HL-60 (cell line): Measurements from ENCODE around the gene SPATA31E1.
"Not testable (repeated sequence)": the region's sequence is repeated elsewhere in the genome, so short reads cannot be mapped to it uniquely, and the experiment has no call there.

ENCODE experiments used
- DNase-seq, 2 experiments: peaks; one replicate each; pipeline ENCODE4 v3.0.0-alpha.2; 2010 to 2020; ENCODE audit warnings: low read depth in 1 of 2, low spot score in 1 of 2
- H3K27ac ChIP-seq: fragments of 250-450 bp; sonication (Bioruptor Pico); replicated peaks from 2 replicates; pipeline ENCODE4 v1.5.1; 2020; ENCODE audit warnings: mild to moderate bottlenecking, moderate library complexity
- H3K27me3 ChIP-seq: fragments of 250-450 bp; sonication (Bioruptor Pico); 2 replicates; pipeline ENCODE4 v1.5.1; 2021; ENCODE audit warnings: mild to moderate bottlenecking, moderate library complexity; ENCODE audit not compliant: insufficient read depth, poor library complexity, severe bottlenecking
- H3K4me3 ChIP-seq: replicated peaks from 2 replicates; pipeline ENCODE4 v1.5.1; 2011; ENCODE audit warnings: mild to moderate bottlenecking, control low read depth, low read length; ENCODE audit not compliant: insufficient read depth
- CTCF ChIP-seq: IDR thresholded peaks from one replicate; pipeline ENCODE4 v1.5.1; 2011; ENCODE audit warnings: low read length, control low read depth, inconsistent platforms; ENCODE audit not compliant: insufficient read depth
- GABPA ChIP-seq: IDR thresholded peaks from 2 replicates; pipeline ENCODE4 v1.6.1; 2012; ENCODE audit warnings: low read depth
- POLR2AphosphoS5 ChIP-seq: IDR thresholded peaks from 2 replicates; pipeline ENCODE4 v1.6.1; 2012; ENCODE audit warnings: low read depth
- REST ChIP-seq: IDR thresholded peaks from 2 replicates; pipeline ENCODE4 v1.6.1; 2012; ENCODE audit warnings: low read depth; ENCODE audit not compliant: insufficient replicate concordance
- SPI1 ChIP-seq: IDR thresholded peaks from 2 replicates; pipeline ENCODE4 v1.6.1; 2012; ENCODE audit warnings: low read depth, mild to moderate bottlenecking, borderline replicate concordance

SPATA31E1 gene

GRCh38 chr9:87898151-87898550, 15.5 kb downstream of the SPATA31E1 start:
- no peak overlapping the region for H3K27ac ChIP-seq
- DNase-seq, result no peak
- H3K4me3 ChIP-seq, result no peak overlapping the region
- H3K27me3 ChIP-seq, result no peaks in the 10 kb centered on the region
- TF ChIP-seq POLR2AphosphoS5 (no peak), SPI1 (no peak), GABPA (no peak), CTCF (no peak), REST (no peak)

- not testable (repeated sequence) for DNase-seq, H3K4me3 ChIP-seq, H3K27me3 ChIP-seq, H3K27ac ChIP-seq
Measured at GRCh38 chr9:87902371-87902770, 19.7 kb downstream of the SPATA31E1 start.

GRCh38 chr9:87909310-87910041, 26.8 kb downstream of the SPATA31E1 start:
- Histone ChIP-seq H3K27ac (no peak overlapping the region), H3K27me3 (no peaks in the 10 kb centered on the region), H3K4me3 (no peak overlapping the region)
- no peak for TF ChIP-seq GABPA
- no peak for TF ChIP-seq SPI1
- TF ChIP-seq POLR2AphosphoS5, result no peak
- TF ChIP-seq REST, result no peak
- TF ChIP-seq CTCF, result no peak
- no peak for DNase-seq

GRCh38 chr9:87910821-87911220, 28.1 kb downstream of the SPATA31E1 start:
- DNase-seq, result no peak
- TF ChIP-seq POLR2AphosphoS5 (no peak), REST (no peak), CTCF (no peak), SPI1 (no peak), GABPA (no peak)
- H3K27ac ChIP-seq, result no peak overlapping the region
- H3K4me3 ChIP-seq, result no peak overlapping the region
- no peaks in the 10 kb centered on the region for H3K27me3 ChIP-seq

GRCh38 chr9:87917662-87918061, 35.0 kb downstream of the SPATA31E1 start, which contains the start of gene SPATA31C1:
SPATA31C1 (plus strand) TSS chr9:87917962.
- not testable (repeated sequence) for H3K4me3 ChIP-seq, H3K27ac ChIP-seq, H3K27me3 ChIP-seq, DNase-seq

GRCh38 chr9:87919013-87919412, 36.3 kb downstream of the SPATA31E1 start:
- not testable (repeated sequence) for H3K27ac ChIP-seq, DNase-seq, H3K4me3 ChIP-seq, H3K27me3 ChIP-seq
